Heart right ventricle (tissue), 16 donors: ENCODE data around the gene CDKL4. TPM values are rescaled to one million over a fixed set of nuclear protein-coding genes. Genes with fewer than 3 reads are reported as not detected.
"Not testable (repeated sequence)": the region's sequence is repeated elsewhere in the genome, so short reads cannot be mapped to it uniquely, and the experiment has no call there.

Experiments used
- ATAC-seq, 8 donors: fragments of 200-7000 bp; cut with Tn5 transposase; one replicate each; pipeline ENCODE4 v1.9.1; 2020; ENCODE audit warnings: mild to moderate bottlenecking in 8 of 8, moderate library complexity in 8 of 8, moderate number of reproducible peaks in 1 of 8
- DNase-seq, 2 donors: peaks; one replicate each; pipeline ENCODE4 v3.0.0-alpha.2; 2020
- H3K27ac ChIP-seq, 10 donors: fragments of 200-600 bp; sonication (generic) in 2 of 10; one replicate each; pipeline versions ENCODE4 v1.5.0 to v1.8.0; 2020 to 2022; ENCODE audit warnings: mild to moderate bottlenecking in 3 of 10
- H3K27me3 ChIP-seq, 7 donors: fragments of 200-600 bp; one replicate each; pipeline ENCODE4 v1.8.0; 2021 to 2022; ENCODE audit warnings: mild to moderate bottlenecking in 2 of 7
- H3K36me3 ChIP-seq, 9 donors: fragments of 200-600 bp; sonication (generic) in 1 of 9; one replicate each; pipeline versions ENCODE4 v1.5.0 to v1.8.0; 2020 to 2022; ENCODE audit warnings: mild to moderate bottlenecking in 2 of 9
- H3K4me1 ChIP-seq, 9 donors: fragments of 200-600 bp; sonication (generic) in 1 of 9; one replicate each; pipeline versions ENCODE4 v1.5.0 to v1.8.0; 2020 to 2022; ENCODE audit warnings: mild to moderate bottlenecking in 4 of 9
- H3K4me3 ChIP-seq, 10 donors: fragments of 200-600 bp; sonication (generic) in 2 of 10; one replicate each; pipeline versions ENCODE4 v1.5.0 to v1.8.0; 2020 to 2022; ENCODE audit warnings: mild to moderate bottlenecking in 7 of 10, moderate library complexity in 2 of 10
- H3K9me3 ChIP-seq, 11 donors: fragments of 200-600 bp in 10 of 11; sonication (generic) in 2 of 11; one replicate each; pipeline versions ENCODE4 v1.5.0 to v1.8.0; 2013 to 2022; ENCODE audit warnings: mild to moderate bottlenecking in 2 of 11, control low read depth in 1 of 11, moderate library complexity in 1 of 11
- CTCF ChIP-seq, 9 donors: fragments of 200-600 bp; sonication (generic) in 2 of 9; IDR thresholded peaks; one replicate each; pipeline versions ENCODE4 v1.5.0 to v1.8.0; 2021 to 2022; ENCODE audit warnings: antibody characterized with exemption in 9 of 9, mild to moderate bottlenecking in 5 of 9, moderate library complexity in 1 of 9
- WGBS, 2 donors: extraction: QIAGEN DNeasy Blood & Tissue Kit; methylation state at CpG; one replicate each; pipeline ENCODE4 v1.1.7; 2013; ENCODE audit warnings: inconsistent platforms in 1 of 2; 5-methylcytosine and 5-hydroxymethylcytosine counted together
- intact Hi-C, 10 donors: fragments of 100-400 bp; cut with DNase I; formaldehyde crosslinking; loops; one replicate each; pipeline versions ENCODE4 v1.11.1 to v1.14.2; 2022
- polyA plus RNA-seq, 2 donors: library from polyadenylated mRNA; stranded (reverse); fragments of 200-250 nt; gene quantifications; one replicate each; pipeline ENCODE4 v1.2.3, GENCODE V29; 2013
- total RNA-seq, 10 donors: library from RNA; stranded (reverse); fragmentation: NEBNext Ultra II Directional in 3 of 10; extraction: Animal tissue kit (Norgen Biotek cat#: 25700) in 3 of 10; gene quantifications; one replicate each; pipeline versions ENCODE4 v1.2.1 to v1.2.4, GENCODE V29; 2021 to 2023
- donor health status: Arrhythmogenic right ventricular cardiomyopathy.
- donor health status: ischemic (EF 13 %, LVEDD 7.1; RV severe dilation, severe dysfunction).
- donor health status: healthy with polysubstance abuse.
- donor health status: DM: no; HTN: yes; CAD: no.
- donor health status: DM: no; HTN: no; CAD: no.
- donor health status: ischemic (EF 25% LVEDD 6.9; RV normal size, moderate dysfunction).
- donor health status: ischemic (EF 25% LVEDD 5.7; RV mildly dilated, moderate dysfunction).
- donor health status: healthy.
- donor health status: DM: yes; HTN: yes; CAD: no.
- donor health status: Ischemic cardiomyopathy.
- donor health status: ischemic (EF 35%, LVEDD 5.7; RV mildly dilated, moderate dysfunction).
- donor health status: nonischemic (EF 11% LVEDD 7.7; RV severe dilation, severe dysfunction).
- donor health status: DM: yes; HTN: yes; CAD: no.
- donor health status: PGD.
- donor health status: ischemic (EF 29% LVEDD 5.4; RV normal size, mild dysfunction).
- donor health status: nonischemic (EF 23%, LVEDD 6.1; RV moderate dilation, normal function).

The CDKL4 gene
- total and polyA plus RNA-seq, 12 donors = 0.24 to 0.87 (median 0.51) TPM; not detected in 3

GRCh38 chr2:39256040-39256439 lies 12.3 kb upstream of the CDKL4 start:
- H3K27me3 ChIP-seq = no peaks in the 10 kb centered on the region
- TF ChIP-seq CTCF (IDR thresholded peaks at IDR 0.05) = no peak
- DNase-seq (no peak), ATAC-seq (no peak)
- peaks cover 0 to 100% (median 36%) of the 10 kb centered on the region in 9 donors for H3K36me3 ChIP-seq
- H3K27ac ChIP-seq = no peak overlapping the region
- H3K4me3 ChIP-seq = no peak overlapping the region
- no peaks in the 10 kb centered on the region for H3K9me3 ChIP-seq
- intact Hi-C loops = no loop called here
- H3K4me1 ChIP-seq = peaks cover 0 to 6% (median 0%) of the 10 kb centered on the region in 9 donors

GRCh38 chr2:39252888-39253518 lies 9.2 kb upstream of the CDKL4 start:
- WGBS, 2 donors = 65 to 75% methylated on average over 18 of the region's 18 CpGs
- Histone ChIP-seq H3K4me1 (peaks cover 0 to 6% (median 0%) of the 10 kb centered on the region in 9 donors), H3K9me3 (no peaks in the 10 kb centered on the region), H3K27ac (peak overlapping the region in 8 of 10 donors; percentile 2 to 67 (median 58)), H3K4me3 (no peak overlapping the region), H3K36me3 (peaks cover 0 to 99% (median 41%) of the 10 kb centered on the region in 9 donors), H3K27me3 (no peaks in the 10 kb centered on the region)
- peak in 5 of 8 donors; percentile 34 to 71 (median 58) for ATAC-seq
- DNase-seq = no peak
- TF ChIP-seq CTCF (IDR thresholded peaks at IDR 0.05) = no peak
- intact Hi-C loops = no loop called here

GRCh38 chr2:39247512-39248043 lies 3.8 kb upstream of the CDKL4 start:
- intact Hi-C loops = no loop called here
- Histone ChIP-seq H3K4me3 (no peak overlapping the region), H3K27ac (peak overlapping the region in 1 of 10 donors; percentile 12), H3K36me3 (peaks cover 0 to 46% (median 21%) of the 10 kb centered on the region in 9 donors), H3K4me1 (peaks cover 0 to 8% (median 0%) of the 10 kb centered on the region in 9 donors), H3K27me3 (no peaks in the 10 kb centered on the region), H3K9me3 (no peaks in the 10 kb centered on the region)
- 66 to 75% methylated on average over 6 of the region's 6 CpGs for WGBS, 2 donors
- DNase-seq (no peak), ATAC-seq (peak in 4 of 8 donors; percentile 32 to 72 (median 49))
- TF ChIP-seq CTCF (IDR thresholded peaks at IDR 0.05) = no peak

GRCh38 chr2:39246382-39246980 lies 2.7 kb upstream of the CDKL4 start:
- ATAC-seq (no peak), DNase-seq (no peak)
- Histone ChIP-seq H3K9me3 (no peaks in the 10 kb centered on the region), H3K36me3 (peaks cover 0 to 35% (median 18%) of the 10 kb centered on the region in 9 donors), H3K27ac (no peak overlapping the region), H3K4me1 (peaks cover 0 to 10% (median 5%) of the 10 kb centered on the region in 9 donors), H3K27me3 (no peaks in the 10 kb centered on the region), H3K4me3 (no peak overlapping the region)
- intact Hi-C loops = no loop called here
- 91 to 98% methylated on average over 1 of the region's 1 CpG for WGBS, 2 donors
- no peak for TF ChIP-seq CTCF (IDR thresholded peaks at IDR 0.05)

GRCh38 chr2:39244963-39245625 lies 1.3 kb upstream of the CDKL4 start:
- H3K36me3 ChIP-seq = peaks cover 0 to 21% (median 7%) of the 10 kb centered on the region in 9 donors
- intact Hi-C loops, DNase-seq, H3K27ac ChIP-seq, H3K9me3 ChIP-seq, ATAC-seq, H3K27me3 ChIP-seq: not testable (repeated sequence)
- H3K4me1 ChIP-seq = peaks cover 0 to 16% (median 5%) of the 10 kb centered on the region in 9 donors
- peak overlapping the region in 1 of 10 donors; percentile 49 for H3K4me3 ChIP-seq
- WGBS, 2 donors = 90 to 94% methylated on average over 31 of the region's 31 CpGs

GRCh38 chr2:39244241-39244862 lies 582 bp upstream of the CDKL4 start:
- ATAC-seq, H3K9me3 ChIP-seq, DNase-seq, H3K27me3 ChIP-seq, H3K27ac ChIP-seq, intact Hi-C loops: not testable (repeated sequence)
- H3K4me1 ChIP-seq = peaks cover 0 to 16% (median 5%) of the 10 kb centered on the region in 9 donors
- H3K4me3 ChIP-seq = peak overlapping the region in 5 of 10 donors; percentile 29 to 49 (median 37)
- WGBS, 2 donors = 73 to 94% methylated on average over 39 of the region's 39 CpGs
- H3K36me3 ChIP-seq = peaks cover 0 to 14% (median 6%) of the 10 kb centered on the region in 9 donors
